ENCODE measurements around the gene URB2.
"Not testable (repeated sequence)": the region's sequence is repeated elsewhere in the genome, so short reads cannot be mapped to it uniquely, and the experiment has no call there.

The URB2 gene

DNA sequence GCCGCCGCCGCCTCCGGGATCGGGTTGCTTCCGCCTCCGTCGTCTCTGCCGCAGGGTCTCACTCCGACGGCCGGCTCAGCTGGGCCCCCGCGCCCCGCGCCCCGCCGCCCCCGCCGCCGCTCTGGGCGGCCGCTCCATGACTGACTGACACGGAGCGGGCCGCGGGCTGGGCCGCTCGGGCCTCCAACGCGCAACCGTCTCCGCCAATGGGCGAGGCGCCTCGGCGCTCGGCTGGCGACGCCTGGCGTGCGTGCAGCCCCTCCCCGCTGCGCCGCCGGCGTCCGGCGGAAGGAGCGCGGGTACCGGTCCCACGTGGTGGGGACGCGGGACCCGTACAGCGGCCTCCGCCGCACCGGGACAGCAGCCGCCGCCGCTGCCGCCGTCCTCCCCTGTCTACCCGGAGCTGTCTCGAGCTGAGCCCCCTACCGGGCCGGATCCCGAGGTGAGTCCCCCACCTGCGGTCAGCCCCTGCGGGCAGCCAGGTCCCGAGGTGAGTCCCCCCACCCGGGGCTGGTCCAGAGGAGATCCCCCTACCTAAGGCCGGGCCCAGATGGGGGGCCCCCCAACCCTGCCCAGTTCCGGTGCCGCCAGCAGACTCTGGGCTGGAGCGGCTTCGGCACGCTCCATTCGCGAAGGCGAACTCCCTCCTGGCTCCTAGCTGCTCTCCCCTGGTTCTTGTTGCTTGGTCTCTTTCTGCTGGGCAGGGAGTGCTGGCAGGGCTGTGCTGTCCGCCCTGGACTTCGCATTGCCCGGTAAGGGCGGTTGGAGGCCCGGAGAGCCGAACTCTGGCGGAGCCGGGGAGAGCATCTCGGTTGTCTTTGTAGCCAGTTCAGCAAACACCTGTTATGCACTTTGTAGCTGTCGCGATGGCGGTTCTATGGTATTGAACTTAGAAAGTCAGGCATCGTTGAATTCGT lies at the start of gene URB2, which contains the start of gene TAF5L:
TSS of gene URB2 (plus strand) at position 333 of the 917 bp plus-strand sequence. CDS start 1,387 bp downstream, outside the sequence.
TSS of gene TAF5L (minus strand) at position 208 of the 917 bp plus-strand sequence. CDS start 11,640 bp downstream, outside the sequence.
- peak; percentile 81 for DNase-seq

DNA sequence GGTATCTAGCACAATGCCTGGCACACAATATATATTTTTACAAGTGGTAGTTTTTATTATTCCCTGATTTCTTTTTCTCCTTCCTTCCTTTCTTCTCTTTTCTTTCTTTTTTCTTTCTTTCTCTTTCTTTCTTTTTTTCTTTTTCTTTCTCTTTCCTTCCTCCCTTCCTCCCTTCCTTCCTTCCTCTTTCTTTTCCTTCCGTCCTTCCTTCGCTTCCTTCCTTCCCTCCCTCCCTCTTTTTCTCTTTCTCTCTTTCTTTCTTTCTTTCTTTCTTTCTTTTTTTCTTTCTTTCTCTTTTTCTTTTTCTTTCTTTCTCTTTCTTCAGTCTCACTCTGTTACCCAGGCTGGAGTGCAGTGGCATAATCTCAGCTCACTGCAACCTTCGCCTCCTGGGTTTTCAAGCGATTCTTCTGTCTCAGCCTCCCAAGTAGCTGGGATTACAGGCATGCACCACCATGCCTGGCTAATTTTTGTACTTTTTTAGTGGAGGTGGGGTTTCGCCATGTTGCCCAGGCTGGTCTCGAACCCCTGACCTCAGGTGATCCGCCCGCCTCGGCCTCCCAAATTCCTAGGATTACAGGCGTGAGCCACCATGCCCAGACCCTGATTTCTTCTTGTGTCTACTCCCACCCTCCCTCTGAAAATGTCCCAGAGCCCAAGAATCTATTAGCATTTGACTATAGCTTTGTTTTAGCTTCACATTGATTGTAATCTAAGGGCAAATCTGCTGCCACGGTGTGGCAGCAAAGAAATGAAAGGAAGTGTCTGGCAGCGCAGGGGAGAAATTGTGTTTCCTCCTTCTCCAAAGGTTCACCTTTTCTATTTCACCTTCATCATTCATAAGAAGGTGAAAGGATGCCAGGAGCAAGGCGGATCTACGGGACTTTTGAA lies 47.6 kb upstream of the URB2 start:
- no peak for DNase-seq

DNA sequence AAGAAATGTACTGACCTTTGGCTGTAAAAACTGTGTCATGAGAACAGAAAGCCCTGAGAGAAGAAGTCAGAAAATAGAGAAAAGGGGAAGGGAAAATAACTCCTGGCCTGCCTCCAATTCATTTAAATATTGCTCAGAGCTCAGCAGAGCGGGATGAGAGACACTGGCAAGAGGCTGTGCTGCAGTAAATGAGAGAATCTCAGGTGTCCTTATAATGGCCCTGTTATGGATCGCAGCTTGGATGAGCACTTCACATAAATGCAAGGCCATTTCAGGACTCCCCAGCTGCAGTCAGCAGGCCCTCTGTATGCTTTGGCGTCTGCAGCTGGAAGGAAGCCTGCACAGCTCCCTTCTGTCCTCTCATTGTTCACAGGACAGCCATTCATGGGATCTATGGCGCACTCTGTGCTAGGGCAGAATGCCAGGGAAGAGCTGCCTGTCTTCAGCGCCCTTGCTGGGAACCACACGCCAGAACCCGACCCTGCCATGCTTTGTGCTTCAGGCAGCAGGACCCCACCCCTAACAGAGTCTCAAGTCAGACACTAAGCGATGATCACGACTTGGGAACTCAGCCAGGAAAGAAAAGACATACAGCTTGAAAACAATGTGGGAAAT lies 46.9 kb upstream of the URB2 start:
- DNase-seq: no peak

DNA sequence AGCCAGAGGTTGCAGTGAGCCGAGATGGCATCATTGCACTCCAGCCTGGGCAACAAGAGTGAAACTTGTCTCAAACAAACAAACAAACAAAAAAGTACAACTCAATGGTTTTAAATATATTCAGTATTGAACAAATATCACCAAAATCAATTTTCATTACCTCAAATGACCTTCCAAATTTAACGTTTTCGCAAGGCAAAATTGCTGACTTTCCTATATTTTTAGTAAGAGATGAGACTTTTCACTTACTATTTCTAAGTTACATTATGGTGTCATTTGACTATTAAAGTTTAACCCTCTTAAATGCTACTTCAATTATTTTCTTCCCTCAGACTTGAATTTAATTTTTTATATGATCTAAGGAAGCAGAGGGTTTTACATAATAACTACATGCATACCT lies 44.6 kb upstream of the URB2 start:
- no peak for DNase-seq

DNA sequence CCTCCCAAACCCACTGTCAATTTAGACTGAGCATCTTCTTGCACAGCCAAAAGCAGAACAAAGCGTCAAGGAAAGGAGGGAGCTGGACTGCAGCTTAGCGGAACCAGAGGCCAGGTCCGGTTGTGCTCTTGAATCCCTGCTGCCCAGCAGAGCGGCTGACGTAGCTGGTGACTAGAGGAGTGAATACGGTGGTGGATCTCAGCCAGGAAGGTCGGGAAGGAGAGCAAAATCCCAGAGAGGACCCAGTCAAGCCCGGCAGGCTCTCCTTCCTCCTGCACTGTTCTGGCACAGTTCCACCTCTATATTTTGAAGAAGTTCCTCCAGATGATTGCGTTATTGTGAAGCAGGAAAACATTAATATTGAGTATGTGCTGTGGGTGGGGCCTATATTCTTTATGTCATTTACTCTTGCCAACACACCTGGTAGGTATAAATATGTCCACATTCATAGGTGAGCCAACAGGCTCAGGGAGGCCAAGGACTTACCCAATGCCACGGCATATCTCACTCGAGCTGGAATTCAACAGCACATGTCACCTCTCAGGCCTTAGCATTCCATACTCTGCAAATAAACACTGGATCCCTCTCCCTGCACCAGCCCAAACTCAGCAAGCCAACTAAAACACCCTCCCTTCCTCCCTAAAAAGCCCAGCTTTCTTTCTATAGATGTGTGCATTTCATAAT lies 43.9 kb upstream of the URB2 start:
- DNase-seq: no peak

DNA sequence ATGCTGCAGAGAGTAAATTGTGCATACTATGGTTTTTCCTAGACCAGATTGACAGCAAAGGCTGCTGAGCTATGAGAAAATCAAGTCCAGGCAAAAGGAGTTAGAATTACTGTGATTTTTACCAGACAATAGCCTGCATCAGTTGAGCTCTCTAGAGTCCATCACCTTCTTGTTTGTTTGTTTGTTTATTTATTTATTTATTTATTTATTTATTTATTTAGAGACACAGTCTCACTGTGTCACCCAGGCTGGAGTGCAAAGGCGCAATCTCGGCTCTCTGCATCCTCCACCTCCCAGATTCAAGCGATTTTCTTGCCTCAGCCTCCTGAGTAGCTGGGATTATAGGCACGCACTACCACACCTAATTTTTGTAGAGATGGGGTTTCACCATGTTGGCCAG lies 43.3 kb upstream of the URB2 start:
- no peak for DNase-seq

DNA sequence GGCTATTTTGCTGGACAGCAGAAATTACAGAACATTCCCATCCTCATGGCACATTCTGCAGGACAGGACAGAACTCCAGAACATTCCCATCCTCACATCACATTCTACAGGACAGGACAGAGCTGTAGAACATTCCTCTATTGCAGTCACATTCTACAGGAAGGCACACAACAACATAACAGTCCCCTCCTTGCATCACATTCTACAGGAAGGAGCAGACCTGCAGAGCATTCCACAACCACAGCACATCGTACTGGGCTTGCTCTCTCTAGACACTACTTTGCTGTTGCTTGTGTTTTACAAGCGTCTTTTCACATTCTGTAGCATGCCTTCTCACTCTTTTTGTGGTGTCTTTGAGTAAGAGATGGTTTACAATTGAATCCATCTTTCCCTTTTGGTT lies 40.7 kb upstream of the URB2 start:
- no peak for DNase-seq

DNA sequence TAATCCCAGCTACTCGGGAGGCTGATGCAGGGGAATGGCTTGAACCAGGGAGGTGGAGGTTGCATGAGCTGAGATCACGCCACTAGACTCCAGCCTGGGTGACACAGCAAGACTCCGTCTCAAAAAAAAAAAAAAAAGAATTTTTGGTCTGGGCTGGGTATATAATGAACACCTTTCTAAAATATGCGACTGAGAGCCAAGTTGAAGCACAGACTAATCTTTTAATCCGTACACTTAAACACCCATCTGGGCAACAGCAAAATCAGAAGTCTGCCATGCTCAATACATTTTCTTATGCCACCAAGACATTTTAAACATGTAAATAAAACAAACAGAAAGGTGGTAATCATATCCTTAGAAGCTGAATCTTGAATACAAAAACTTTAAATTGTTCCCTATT lies 35.9 kb upstream of the URB2 start:
- no peak for DNase-seq

DNA sequence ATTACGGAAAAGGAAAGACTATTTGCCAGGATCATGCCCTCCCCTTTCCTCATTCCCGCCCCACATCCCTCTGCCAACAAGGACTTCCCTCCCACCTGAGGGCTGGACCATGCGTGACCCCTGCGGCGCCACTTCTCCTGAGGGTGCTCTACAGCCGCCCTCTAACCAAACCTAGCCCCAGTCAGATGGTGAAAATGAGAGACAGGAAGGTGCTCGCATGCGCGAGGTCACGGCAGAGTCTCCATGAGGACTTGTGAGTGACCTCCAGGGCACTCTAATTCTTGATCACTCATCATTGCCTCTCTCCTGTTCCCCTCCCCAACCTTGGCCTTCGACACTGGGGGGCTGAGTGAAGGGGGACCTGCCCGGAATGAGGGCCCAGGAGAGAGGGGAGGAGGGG lies 32.2 kb upstream of the URB2 start:
- DNase-seq: no peak

DNA sequence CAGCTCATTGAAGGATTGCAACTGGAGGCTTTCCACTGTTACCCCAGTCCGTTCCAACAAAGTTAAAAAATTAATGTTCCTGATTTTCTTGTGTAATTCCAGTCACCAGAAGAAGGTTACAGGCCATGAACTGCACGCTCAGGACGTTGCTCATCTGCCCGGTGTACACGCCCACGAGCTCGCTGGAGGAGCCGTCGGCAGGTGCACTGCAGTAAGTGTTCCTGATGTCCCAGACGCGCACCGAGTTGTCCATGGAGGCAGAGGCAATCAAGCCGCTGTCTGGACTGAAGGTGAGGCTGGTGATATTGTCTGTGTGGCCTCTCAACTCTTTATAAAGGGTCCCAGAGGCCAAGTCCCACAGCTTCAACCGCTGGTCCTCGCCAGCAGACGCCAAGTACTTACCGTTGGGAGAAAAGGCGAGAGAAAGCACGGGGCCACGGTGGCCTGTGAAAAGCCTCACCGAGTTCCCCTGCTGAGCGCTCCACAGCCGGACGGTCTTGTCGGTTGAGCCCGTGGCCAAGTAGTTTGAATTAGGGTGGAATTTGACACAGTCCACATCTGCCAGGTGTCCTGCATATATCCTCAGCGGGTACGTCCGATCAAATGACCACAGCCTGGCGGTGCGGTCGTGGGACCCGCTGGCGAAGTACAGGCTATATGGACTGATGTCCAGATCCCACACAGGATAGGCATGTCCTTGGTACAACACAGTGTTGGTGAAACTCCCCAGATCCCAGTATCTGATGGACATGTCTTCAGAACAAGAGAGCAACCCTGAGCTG lies 31.6 kb upstream of the URB2 start:
- no peak for DNase-seq

DNA sequence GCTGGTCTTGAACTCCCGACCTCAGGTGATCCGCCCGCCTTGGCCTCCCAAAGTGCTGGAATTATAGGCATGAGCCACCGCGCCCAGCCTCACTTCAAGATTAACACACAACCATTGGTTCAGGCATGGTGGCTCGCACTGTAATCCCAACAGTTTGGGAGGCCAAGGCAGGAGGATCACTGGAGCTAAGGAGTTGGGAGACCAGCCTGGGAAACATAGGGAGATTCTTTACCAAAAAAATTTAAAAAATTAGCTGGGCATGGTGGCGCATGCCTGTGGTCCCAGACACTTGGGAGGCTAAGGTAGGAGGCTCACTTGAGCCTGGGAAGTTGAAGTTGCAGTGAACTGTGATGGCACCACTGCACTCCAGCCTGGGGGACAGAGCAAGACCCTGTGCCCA lies 30.2 kb upstream of the URB2 start:
- not testable (repeated sequence) for DNase-seq

DNA sequence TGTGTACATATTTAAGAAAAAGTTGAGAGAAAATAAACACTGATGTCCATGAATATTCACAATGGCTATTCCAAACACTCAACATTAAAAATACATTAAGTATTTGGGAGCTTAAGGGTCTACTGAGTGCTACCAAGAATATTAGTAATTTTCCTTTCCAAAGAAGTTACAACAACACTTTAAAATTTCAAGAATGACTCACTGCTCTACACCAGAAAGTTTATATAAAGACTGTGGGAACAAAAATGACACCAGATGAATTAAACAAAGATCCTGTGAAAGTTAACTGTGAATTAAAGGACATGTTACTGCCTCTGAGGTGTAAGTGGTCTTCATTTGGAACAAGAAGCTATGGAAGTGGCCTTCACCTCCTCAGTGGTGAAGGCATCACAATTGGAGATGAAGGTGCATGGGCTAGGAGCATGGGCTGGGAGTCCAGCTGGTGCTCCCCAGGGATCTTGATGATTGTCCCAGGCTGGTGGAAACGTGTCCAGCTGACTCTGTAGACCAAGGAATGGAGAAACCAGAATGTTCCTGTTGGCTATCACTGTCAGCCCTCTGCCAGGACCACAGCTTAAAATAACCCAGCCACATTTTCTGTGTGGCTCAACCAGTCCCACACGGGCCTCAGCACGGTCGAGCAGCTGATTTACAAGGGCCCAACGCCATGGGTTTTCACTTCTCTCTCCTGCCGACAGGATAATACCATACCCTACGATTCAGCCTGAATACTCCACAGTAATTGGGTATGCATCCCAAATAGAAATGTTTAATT lies 28.9 kb upstream of the URB2 start:
- DNase-seq: no peak

DNA sequence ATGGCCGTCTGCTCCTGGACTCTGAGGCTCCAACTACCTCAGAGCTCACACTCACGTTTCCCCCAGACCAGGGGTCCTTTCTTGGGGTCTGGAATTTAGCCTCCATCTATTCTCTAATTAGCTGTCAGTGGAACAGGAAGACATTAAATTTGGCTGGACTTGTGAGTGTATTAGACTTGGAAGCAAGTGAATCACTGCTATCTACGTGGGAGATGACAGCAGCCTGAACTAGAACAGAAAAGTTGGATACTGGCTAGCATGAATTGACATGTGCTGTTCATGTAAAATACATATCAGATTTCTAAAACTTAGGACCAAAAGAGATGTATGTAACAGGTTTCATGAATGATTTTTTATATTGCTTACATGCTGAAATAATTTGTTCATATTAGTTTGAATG lies 28.2 kb upstream of the URB2 start:
- DNase-seq: no peak

DNA sequence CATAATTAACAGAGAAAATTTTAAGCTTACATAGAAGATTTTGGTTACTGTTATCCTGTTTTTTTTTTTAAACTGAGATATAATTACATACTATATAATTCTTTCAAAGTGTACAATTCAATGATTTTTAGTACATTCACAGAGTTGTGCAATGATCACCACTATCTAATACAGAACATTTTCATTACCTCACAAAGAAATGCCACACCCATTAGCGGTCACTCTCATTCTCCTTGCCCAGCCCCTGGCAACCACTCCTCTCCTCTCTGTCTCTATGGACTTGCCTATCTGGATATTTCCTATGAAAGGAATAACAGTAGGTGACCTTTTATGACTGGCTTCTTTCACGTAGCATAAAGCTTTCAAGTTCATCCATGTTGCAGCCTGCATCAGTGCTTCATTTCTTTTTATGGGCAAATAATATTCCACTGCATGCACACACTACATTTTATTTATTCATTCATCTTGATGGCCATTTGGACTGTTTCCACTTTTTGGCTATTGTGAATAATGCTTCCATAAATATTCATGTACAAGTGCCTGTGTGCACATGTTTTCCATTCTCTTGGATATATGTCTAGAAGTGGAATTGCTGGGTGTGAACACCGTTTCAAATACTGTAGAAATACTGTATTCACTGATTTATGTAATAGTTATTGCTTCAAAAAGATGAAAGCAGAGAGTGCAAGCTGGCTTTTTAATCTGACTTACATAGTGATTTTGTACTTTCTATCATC lies 26.7 kb upstream of the URB2 start:
- DNase-seq: no peak

DNA sequence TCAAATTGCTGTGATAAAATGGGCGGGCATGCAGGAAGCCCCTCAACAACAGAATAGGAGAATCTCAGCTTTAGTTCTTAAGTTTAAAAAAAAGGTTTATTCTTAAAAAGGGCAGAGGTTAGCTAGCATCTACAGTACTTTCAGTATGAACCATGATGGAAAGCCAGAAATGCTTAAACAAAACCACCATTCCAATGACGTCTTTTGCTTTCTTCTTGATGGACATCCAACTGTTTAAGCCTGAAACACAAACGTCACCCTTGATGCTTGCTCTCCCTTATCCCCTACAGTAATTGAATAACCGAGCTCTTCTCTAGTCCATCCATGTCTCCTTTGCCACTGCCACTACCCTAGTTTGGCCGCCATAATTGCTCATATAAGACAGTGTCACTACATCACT lies 25.8 kb upstream of the URB2 start:
- DNase-seq: no peak

DNA sequence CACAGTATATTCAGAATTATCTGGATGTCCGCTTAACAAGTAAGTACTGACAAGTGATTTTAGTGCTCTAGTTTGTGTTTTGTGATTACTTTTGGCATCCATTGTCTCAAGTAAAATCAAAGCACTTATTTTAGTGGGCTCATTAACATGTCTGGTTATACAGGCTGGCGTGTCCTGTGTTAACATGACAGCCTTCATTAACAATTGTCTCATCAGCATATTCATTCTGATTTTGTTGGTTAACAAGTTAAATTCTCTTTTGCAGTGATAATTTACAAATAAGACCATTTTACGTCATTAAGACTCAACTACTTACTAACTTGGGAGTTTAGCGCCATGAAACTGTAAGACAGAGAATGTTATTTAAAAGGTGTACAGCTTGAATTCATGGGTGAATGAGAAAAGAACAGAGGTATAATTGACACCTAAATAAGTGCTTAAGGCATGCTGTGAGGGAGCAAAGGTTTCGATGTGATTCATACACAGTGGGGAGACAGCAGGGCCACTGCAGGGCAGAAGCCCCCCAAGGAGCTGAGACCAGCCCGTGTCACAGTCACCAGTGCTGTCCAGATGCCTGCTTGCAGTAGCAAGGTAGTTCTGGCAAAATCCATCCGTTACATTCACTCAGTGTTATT lies 22.6 kb upstream of the URB2 start:
- no peak for DNase-seq

DNA sequence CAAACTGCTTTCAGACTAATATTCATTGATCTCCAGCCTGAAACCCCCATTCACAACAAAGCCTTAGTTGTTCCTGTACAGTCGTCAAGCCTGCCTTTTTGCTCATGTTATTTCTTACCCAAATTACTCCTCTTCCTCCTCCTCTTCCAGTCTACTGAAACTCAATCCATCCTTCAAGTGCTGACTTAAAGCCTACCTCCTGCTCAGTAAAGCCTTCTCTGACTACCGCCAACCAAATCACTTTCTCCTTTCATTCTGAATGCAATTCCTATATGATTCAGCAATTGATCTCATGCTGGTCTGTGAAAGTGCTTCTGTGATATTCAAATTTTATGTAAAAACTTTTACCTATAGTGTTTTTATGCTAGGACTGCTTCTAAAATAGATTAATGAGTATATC lies 18.7 kb upstream of the URB2 start:
- DNase-seq: no peak

DNA sequence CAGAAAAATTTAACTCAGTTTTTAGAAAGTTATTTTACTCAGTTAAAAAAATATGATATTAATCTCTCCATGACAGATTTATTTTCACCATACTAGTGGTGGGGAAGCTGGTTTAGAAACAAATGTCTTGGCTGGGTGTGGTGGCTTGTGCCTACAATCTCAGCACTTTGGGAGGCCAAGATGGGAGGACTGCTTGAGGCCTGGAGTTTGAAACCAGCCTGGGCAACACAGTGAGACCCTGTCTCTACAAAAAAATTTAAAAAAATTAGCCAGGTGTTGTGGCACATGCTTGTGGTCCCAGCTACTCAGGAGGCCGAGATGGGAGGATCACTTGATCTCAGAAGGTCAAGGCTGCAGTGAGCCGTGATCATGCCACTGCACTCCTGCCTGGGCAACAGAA lies 17.5 kb upstream of the URB2 start:
- no peak for DNase-seq

DNA sequence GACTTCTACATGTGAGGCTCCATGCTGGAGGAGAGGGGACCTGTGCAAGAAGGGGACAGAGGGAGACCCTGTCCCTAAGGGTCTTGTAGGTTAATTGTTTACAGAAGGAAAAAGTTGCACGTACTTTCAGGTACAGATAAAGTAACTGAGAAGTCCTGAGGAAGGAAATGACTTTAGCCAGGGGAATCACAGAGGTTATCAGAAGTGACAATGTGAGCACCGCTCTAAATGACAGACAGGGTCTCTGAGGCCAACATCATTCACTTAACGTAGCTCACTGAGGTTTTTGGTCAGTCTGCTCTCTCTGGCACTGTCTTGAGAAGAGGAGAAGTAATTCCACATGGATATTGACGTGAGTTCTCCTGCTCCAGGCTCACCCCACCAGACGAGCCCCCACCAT lies 12.1 kb upstream of the URB2 start:
- DNase-seq: no peak

DNA sequence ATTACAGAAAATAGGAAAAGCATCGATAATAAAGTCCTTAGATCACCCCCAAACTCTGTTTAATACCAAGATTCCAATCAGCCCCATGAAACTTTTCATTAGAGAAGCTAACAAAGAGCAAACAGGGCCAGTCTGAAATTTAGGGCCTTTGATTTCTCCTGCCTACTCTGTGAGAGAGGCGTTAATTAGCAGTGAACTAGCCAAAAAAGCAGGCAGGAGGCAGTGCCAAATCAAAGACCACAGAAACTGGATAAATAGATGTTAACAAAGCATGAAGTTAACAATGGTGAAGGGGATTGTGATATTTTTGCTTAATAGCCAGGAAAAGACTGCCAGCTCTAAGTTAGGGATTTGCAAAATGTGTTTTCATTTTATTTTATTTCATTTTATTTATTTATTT lies 11.3 kb upstream of the URB2 start:
- no peak for DNase-seq

All from kidney glomerular epithelial cell (primary cell).